ENCODE data around the gene PPP2R2C. TPM values are rescaled to one million over a fixed set of nuclear protein-coding genes. Genes with fewer than 3 reads are reported as not detected.

Gene PPP2R2C
- total and polyA plus RNA-seq, 5 experiments from 2014 or later = not detected

DNA sequence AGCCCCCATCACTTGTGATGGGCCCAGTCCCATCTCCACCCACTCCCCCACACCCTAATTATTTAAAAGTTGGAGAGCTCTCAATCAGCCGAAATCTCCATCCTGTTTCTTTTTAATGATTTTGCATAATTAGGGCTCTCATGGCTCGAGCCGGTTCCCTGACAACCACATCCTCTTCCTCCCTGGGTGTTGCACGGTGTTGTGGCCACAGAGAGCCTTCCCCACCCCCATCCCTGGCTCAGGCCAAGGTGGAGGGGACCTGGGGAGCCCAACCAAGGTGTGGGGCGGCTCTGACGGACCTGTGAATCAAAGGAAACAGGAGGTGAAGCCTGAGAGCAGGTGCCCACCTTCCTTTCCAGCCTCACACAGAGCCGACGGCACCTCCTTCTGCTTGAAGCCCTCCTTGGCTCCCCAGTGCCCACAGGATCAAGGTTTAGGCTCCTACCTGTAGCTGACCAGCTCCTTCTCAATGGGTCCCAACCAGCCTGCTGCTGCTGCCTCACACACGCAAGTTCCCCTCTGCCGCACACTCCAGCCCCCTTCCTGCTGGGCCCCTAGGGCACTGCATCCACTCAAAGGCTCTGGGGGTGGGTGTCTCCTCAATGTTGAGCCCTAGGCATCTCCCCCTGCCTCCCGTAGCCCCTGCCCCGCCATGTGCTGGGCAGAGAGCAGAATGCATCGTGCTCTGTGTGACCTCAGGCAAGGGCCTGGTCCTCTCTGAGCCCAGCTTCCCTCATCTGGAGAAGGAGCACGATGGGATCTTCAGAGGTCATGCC, 134.1 kb downstream of the PPP2R2C start:
- POLR2A ChIA-PET = no interaction called here
- Mint-ChIP-seq H3K27ac (peak overlapping the region in 1 of 10 donors; percentile 31), H3K9me3 (peaks cover 0 to 10% (median 0%) of the 10 kb centered on the region in 9 donors), H3K36me3 (no peaks in the 10 kb centered on the region), H3K4me3 (peak overlapping the region in 7 of 10 donors; percentile 1 to 76 (median 24)), H3K27me3 (peaks cover 19 to 68% (median 60%) of the 10 kb centered on the region in 5 donors), H3K4me1 (peaks cover 9 to 22% (median 17%) of the 10 kb centered on the region in 4 donors)
- DNase-seq = no peak
- no peak for ATAC-seq

DNA sequence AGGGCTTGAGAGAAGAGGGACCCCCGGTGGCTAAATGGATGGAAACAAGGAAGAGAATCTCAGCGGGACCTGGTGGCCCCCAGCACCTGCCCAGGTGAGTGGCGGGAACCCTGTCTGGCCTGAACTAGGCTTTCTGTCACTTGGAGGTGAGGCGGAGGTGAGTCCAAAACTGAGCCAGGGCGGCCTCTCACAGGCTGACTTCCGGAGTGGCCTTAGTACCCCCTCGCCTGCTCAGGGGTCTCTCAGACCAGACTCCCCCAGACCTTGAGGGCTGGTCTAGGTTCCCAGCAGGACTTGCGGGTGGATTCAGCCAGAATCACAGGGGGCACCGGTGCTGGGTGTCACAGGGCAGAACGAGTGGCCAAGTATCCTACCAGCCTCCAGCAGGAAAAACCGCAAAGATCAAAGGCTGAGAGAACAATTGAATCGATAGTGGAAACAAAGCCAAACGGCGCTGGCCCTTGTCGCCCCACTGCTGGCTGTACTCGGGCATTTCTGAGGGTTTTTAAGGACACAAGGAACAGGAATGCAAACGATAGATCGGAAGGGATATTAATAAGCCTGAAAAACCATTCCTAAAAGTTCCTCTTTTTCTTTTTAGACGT, 135.0 kb downstream of the PPP2R2C start:
- Mint-ChIP-seq H3K9me3 (peaks cover 0 to 15% (median 0%) of the 10 kb centered on the region in 9 donors), H3K36me3 (peaks cover 0 to 4% (median 0%) of the 10 kb centered on the region in 3 donors), H3K27ac (no peak overlapping the region), H3K4me1 (peaks cover 11 to 22% (median 17%) of the 10 kb centered on the region in 4 donors), H3K27me3 (peaks cover 22 to 75% (median 63%) of the 10 kb centered on the region in 5 donors), H3K4me3 (peak overlapping the region in 2 of 10 donors; percentile 55 to 76)
- POLR2A ChIA-PET = no interaction called here
- ATAC-seq (no peak), DNase-seq (no peak)

DNA sequence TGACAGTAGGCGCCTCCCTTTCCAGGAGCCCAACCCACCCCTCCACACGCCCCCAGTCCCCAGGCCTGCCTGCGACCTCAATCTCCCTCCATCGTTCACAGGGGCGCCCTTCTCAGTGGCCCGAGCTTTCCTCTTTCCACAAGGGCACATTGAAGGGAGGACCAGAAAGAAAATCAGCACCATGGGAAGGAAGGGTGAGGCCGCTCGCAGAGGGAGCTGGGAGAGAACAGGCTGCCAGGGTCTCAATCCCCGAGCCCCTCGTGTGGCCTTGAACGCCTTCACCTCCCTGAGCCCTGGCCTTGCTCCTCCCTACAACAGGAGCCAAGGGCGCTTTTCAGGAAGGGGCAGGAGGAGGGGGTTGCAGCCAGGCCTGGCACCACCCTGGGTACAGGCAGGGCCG, 136.2 kb downstream of the PPP2R2C start:
- no peak overlapping the region for H3K27ac Mint-ChIP-seq
- peak in 1 of 10 donors; percentile 24 for DNase-seq
- peaks cover 11 to 22% (median 17%) of the 10 kb centered on the region in 4 donors for H3K4me1 Mint-ChIP-seq
- H3K36me3 Mint-ChIP-seq = peaks cover 0 to 4% (median 0%) of the 10 kb centered on the region in 3 donors
- no peak overlapping the region for H3K4me3 Mint-ChIP-seq
- ATAC-seq = no peak
- peaks cover 19 to 85% (median 58%) of the 10 kb centered on the region in 5 donors for H3K27me3 Mint-ChIP-seq
- H3K9me3 Mint-ChIP-seq = peaks cover 0 to 16% (median 0%) of the 10 kb centered on the region in 9 donors
- POLR2A ChIA-PET = no interaction called here

DNA sequence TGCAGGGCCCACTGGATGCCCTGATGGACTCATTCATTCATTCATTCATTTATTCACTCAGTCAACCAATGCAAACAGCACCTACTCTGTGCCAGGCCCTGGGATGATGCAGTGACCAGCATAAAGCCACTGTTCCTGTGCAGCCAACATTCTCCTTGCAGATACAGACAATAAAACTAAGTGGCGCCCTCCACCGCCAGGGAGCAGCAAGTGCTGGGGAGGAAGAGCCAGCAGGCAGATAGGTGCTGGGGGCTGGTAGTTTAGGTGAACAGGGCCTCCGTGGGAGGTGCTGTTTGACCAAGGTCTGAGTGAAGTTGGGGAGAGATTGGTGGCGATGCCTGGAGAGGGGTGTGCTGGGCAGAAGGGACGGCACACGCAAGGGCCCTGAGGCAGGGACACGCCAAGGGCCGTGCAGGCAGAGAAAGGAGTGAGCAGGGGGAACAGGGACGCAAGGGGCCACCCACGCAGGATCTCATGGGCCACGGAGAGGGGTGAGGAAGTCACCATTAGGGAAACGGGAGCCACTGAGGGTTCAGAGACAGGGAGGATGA, 137.3 kb downstream of the PPP2R2C start:
- peaks cover 0 to 16% (median 0%) of the 10 kb centered on the region in 9 donors for H3K9me3 Mint-ChIP-seq
- H3K27ac Mint-ChIP-seq = peak overlapping the region in 1 of 10 donors; percentile 40
- no peak for ATAC-seq
- H3K4me1 Mint-ChIP-seq = peaks cover 11 to 22% (median 17%) of the 10 kb centered on the region in 4 donors
- H3K4me3 Mint-ChIP-seq = no peak overlapping the region
- H3K27me3 Mint-ChIP-seq = peaks cover 19 to 82% (median 50%) of the 10 kb centered on the region in 5 donors
- POLR2A ChIA-PET = no interaction called here
- peaks cover 0 to 4% (median 0%) of the 10 kb centered on the region in 3 donors for H3K36me3 Mint-ChIP-seq
- peak in 1 of 10 donors; percentile 37 for DNase-seq

- POLR2A ChIA-PET = no interaction called here
- Mint-ChIP-seq H3K27ac (peak overlapping the region in 1 of 10 donors; percentile 40), H3K36me3 (peaks cover 0 to 4% (median 0%) of the 10 kb centered on the region in 3 donors), H3K4me3 (no peak overlapping the region), H3K9me3 (peaks cover 0 to 16% (median 0%) of the 10 kb centered on the region in 9 donors), H3K4me1 (peaks cover 11 to 22% (median 16%) of the 10 kb centered on the region in 4 donors), H3K27me3 (peaks cover 19 to 75% (median 44%) of the 10 kb centered on the region in 5 donors)
- ATAC-seq = no peak
- peak in 1 of 10 donors; percentile 44 for DNase-seq
Measured at GRCh38 chr4:6334203-6334887, 138.1 kb downstream of the PPP2R2C start.

DNA sequence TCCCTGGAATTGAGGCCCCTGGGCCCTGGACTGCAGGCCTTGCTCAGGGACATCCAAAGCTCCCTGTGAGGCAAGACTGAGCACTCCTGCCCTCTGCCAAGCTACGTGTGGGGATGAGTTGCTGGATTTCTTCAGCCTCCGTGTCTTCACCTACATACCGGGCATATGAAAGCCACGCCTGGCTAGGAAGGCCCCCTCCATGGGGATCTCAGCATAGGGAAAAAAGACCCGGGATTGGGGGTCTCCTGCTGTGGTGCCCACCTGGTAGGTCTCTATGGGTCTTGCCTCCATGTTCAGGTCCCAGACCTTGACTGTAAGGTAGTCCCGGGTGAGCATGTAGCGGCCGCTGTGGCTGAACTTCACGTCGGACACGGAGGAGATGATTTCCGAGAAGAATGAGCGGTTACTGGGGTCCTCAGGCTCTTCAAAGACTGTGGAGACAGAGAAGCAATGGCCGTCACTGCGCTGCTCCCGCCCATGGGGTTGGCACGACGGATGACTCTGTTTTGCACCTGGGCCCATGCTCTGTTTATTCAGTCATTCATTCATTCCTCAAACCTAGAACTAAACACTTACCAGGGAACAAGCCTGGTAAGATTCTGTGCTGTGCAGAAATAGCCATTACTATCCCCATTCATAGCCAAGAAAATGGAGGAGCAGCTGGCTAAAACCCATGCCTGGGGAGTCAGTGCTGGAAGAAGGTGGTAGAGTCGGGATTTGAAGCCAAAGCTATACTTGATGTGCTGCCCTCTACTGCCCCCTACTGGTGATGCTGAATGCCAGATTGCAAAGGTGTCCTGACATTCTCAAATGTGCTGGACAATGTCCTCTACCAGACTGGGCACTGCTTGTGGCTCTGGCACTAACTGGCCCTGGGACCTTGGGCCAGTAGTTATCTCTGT, 138.9 kb downstream of the PPP2R2C start:
- POLR2A ChIA-PET = interaction anchor here (0.8 kb wide), 1 partner anchor 9 kb away, joined by 4 read pairs; no protein-coding TSS in a partner anchor
- Mint-ChIP-seq H3K9me3 (peaks cover 0 to 16% (median 0%) of the 10 kb centered on the region in 9 donors), H3K4me1 (peaks cover 10 to 18% (median 11%) of the 10 kb centered on the region in 4 donors), H3K27ac (no peak overlapping the region), H3K36me3 (peaks cover 0 to 4% (median 0%) of the 10 kb centered on the region in 3 donors), H3K27me3 (peaks cover 18 to 71% (median 36%) of the 10 kb centered on the region in 5 donors), H3K4me3 (no peak overlapping the region)
- DNase-seq (peak in 1 of 10 donors; percentile 50), ATAC-seq (no peak)

- Mint-ChIP-seq H3K36me3 (peaks cover 0 to 4% (median 0%) of the 10 kb centered on the region in 3 donors), H3K27me3 (peaks cover 15 to 71% (median 35%) of the 10 kb centered on the region in 5 donors), H3K9me3 (peaks cover 0 to 16% (median 0%) of the 10 kb centered on the region in 9 donors), H3K4me1 (peaks cover 3 to 9% (median 4%) of the 10 kb centered on the region in 4 donors), H3K27ac (no peak overlapping the region), H3K4me3 (no peak overlapping the region)
- POLR2A ChIA-PET = no interaction called here
- ATAC-seq (no peak), DNase-seq (no peak)
Measured at GRCh38 chr4:6332669-6333050, 139.8 kb downstream of the PPP2R2C start.

DNA sequence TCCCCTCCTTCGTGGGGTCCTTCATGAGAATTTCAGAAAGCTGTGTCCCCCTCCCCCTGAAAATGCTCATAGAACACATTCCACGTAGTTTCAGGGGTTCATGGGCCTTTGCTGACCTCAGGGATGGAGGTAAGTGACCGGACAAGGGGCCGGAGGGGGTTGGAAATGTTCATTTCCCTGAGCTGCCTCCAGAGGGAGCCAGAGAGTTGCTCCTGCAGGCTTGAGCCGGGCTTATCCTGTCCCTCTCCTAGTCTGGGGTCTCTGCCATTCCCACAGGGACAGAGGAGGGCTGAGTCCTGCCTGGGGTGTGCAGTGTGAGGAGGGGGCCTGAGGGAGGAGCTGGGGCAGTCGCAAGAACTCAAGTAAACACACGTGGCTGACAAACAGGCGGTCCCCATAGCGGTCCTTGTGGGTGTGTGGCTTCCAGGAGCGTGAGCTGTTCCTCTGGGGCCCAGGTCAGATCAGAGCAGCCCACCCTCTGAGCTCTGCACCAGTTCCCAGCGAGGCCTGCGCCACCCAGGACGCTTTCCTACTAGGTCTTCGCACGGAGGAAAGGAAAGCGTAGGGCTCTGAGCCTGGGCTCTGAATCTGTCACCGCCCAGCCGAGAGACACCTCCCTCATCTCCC, 140.3 kb downstream of the PPP2R2C start:
- peaks cover 14 to 69% (median 30%) of the 10 kb centered on the region in 5 donors for H3K27me3 Mint-ChIP-seq
- H3K27ac Mint-ChIP-seq = no peak overlapping the region
- no peak overlapping the region for H3K4me3 Mint-ChIP-seq
- POLR2A ChIA-PET = no interaction called here
- H3K36me3 Mint-ChIP-seq = peaks cover 0 to 4% (median 0%) of the 10 kb centered on the region in 3 donors
- peaks cover 0 to 16% (median 0%) of the 10 kb centered on the region in 9 donors for H3K9me3 Mint-ChIP-seq
- DNase-seq (no peak), ATAC-seq (no peak)
- peaks cover 0 to 4% (median 2%) of the 10 kb centered on the region in 4 donors for H3K4me1 Mint-ChIP-seq

DNA sequence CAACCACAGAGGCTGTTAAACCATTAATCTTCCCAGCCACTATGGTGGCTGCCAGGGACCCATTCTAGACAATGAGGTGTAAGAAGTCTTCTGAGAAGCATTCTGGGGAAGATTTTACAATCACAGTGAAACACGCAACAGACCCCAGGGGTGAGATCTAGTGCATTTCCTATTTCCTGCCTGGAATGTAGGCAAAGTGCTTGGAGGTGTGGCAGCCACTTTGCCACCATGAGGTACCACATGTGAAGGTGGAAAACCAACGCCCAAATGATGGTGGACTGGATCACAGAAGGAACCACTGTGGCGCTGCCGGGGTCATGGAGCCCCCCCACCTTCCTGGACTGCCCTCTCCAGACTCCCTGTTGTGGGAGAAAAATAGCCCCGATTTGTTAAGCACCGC, 140.9 kb downstream of the PPP2R2C start:
- Mint-ChIP-seq H3K36me3 (peaks cover 0 to 4% (median 0%) of the 10 kb centered on the region in 3 donors), H3K27ac (no peak overlapping the region), H3K4me1 (peaks cover 0 to 2% (median 0%) of the 10 kb centered on the region in 4 donors), H3K27me3 (peaks cover 12 to 70% (median 30%) of the 10 kb centered on the region in 5 donors), H3K9me3 (peaks cover 0 to 16% (median 0%) of the 10 kb centered on the region in 9 donors), H3K4me3 (no peak overlapping the region)
- ATAC-seq = no peak
- POLR2A ChIA-PET = no interaction called here
- no peak for DNase-seq

DNA sequence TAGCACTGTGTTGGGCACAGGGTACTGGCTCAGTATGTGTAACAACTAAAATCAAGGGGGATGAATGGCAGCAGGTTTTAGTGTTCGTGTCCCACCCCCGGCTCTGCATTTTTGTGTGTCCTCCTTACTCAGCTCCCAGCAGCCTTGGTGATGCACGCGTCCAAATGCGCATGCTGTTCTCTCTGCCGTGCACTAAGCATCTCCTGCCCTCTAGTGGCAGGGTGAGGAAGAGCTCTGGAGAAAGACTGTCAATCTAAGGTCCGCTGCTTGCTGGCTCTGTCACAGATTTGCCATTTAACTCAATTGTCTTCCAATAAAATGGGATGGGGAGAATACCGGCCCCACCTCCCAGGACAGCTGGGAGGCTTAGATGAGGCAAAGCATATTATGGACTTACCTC, 141.4 kb downstream of the PPP2R2C start:
- Mint-ChIP-seq H3K4me1 (peaks cover 0 to 2% (median 0%) of the 10 kb centered on the region in 4 donors), H3K27me3 (peaks cover 12 to 74% (median 34%) of the 10 kb centered on the region in 5 donors), H3K27ac (no peak overlapping the region), H3K4me3 (no peak overlapping the region), H3K9me3 (peaks cover 0 to 16% (median 0%) of the 10 kb centered on the region in 9 donors), H3K36me3 (peaks cover 0 to 4% (median 0%) of the 10 kb centered on the region in 3 donors)
- POLR2A ChIA-PET = no interaction called here
- ATAC-seq (no peak), DNase-seq (no peak)

DNA sequence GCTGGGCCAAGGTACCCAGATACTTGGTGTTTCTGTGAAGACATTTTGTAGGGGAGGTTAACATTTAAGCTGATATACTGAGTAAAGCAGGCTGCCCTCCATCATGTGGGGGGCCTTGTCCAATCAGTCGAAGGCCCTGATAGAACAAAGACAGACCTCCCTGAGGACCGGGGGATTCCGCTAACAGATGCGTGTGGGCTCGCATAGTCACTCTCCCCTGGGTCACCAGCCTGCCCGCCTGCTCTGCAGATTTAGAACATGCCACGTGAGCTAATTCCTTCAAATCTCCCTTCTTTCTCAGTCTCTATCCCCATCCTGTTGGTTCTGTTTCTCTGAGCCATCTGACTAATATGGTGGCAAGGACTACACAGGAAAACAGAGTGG, 142.0 kb downstream of the PPP2R2C start:
- peaks cover 0 to 16% (median 0%) of the 10 kb centered on the region in 9 donors for H3K9me3 Mint-ChIP-seq
- POLR2A ChIA-PET = no interaction called here
- peaks cover 0 to 2% (median 0%) of the 10 kb centered on the region in 4 donors for H3K4me1 Mint-ChIP-seq
- DNase-seq = no peak
- no peak for ATAC-seq
- H3K27ac Mint-ChIP-seq = no peak overlapping the region
- H3K36me3 Mint-ChIP-seq = peaks cover 0 to 4% (median 0%) of the 10 kb centered on the region in 3 donors
- H3K4me3 Mint-ChIP-seq = no peak overlapping the region
- peaks cover 12 to 74% (median 36%) of the 10 kb centered on the region in 5 donors for H3K27me3 Mint-ChIP-seq

Measured in naive thymus-derived CD8-positive, alpha-beta T cell (primary cell).